CD14-positive monocyte (primary cell): Measurements from ENCODE around the gene HDAC10. TPM values are rescaled to one million over a fixed set of nuclear protein-coding genes. Genes with fewer than 3 reads are reported as not detected.

Experiments
- DNase-seq, 3 donors: peaks; one replicate each; pipeline ENCODE4 v3.0.0-alpha.2; 2011 to 2022
- H2AFZ ChIP-seq: 2 replicates; pipeline ENCODE4 v1.6.0; 2012; ENCODE audit warnings: mild to moderate bottlenecking, low read depth, low read length, inconsistent platforms; ENCODE audit not compliant: insufficient read depth, poor library complexity, severe bottlenecking
- H3K27ac ChIP-seq, 2 donors: 1 replicate in 1 of 2; 2 replicates in 1 of 2; pipeline ENCODE4 v1.5.1; 2012 to 2013; ENCODE audit warnings: low read length in 2 of 2, control low read depth in 1 of 2, inconsistent platforms in 1 of 2, low read depth in 1 of 2, mild to moderate bottlenecking in 1 of 2
- H3K27me3 ChIP-seq, 2 donors: one replicate each; pipeline versions ENCODE4 v1.6.0 to v1.6.1; 2011 to 2013; ENCODE audit warnings: low read length in 2 of 2; ENCODE audit not compliant: control insufficient read depth in 2 of 2, insufficient read depth in 2 of 2
- H3K36me3 ChIP-seq, 2 donors: replicated peaks in 1 of 2; 1 replicate in 1 of 2; 2 replicates in 1 of 2; pipeline versions ENCODE4 v1.5.1 to v1.6.1; 2012 to 2013; ENCODE audit warnings: low read length in 2 of 2, control low read depth in 1 of 2, inconsistent platforms in 1 of 2, mild to moderate bottlenecking in 1 of 2; ENCODE audit not compliant: insufficient read depth in 2 of 2, control insufficient read depth in 1 of 2
- H3K4me1 ChIP-seq, 2 donors: 1 replicate in 1 of 2; 2 replicates in 1 of 2; pipeline versions ENCODE4 v1.5.1 to v1.6.1; 2012 to 2013; ENCODE audit warnings: low read length in 2 of 2, control low read depth in 1 of 2, inconsistent platforms in 1 of 2, mild to moderate bottlenecking in 1 of 2, moderate library complexity in 1 of 2; ENCODE audit not compliant: insufficient read depth in 2 of 2, control insufficient read depth in 1 of 2
- H3K4me2 ChIP-seq: replicated peaks from 2 replicates; pipeline ENCODE3; 2012; ENCODE audit warnings: low read length, moderate library complexity, mild to moderate bottlenecking; ENCODE audit not compliant: poor library complexity, severe bottlenecking; ENCODE audit errors: extremely low read depth
- H3K4me3 ChIP-seq, 3 experiments: fragments of 200-600 bp in 1 of 3; sonication (generic) in 1 of 3; replicated peaks in 1 of 3; 1 replicate in 2 of 3; 2 replicates in 1 of 3; pipeline ENCODE4 v1.5.1; 2011 to 2013; ENCODE audit warnings: low read length in 3 of 3, mild to moderate bottlenecking in 3 of 3, control low read depth in 2 of 3, low read depth in 2 of 3, inconsistent platforms in 1 of 3, moderate library complexity in 1 of 3
- H3K79me2 ChIP-seq: 2 replicates; pipeline ENCODE4 v1.6.0; 2012; ENCODE audit warnings: mild to moderate bottlenecking, control low read depth, inconsistent platforms, low read length, moderate library complexity; ENCODE audit not compliant: insufficient read depth
- H3K9ac ChIP-seq: 2 replicates; pipeline ENCODE4 v1.6.0; 2017; ENCODE audit warnings: low read length, mild to moderate bottlenecking; ENCODE audit not compliant: insufficient read depth, poor library complexity, severe bottlenecking
- H3K9me3 ChIP-seq, 2 donors: replicated peaks in 1 of 2; 1 replicate in 1 of 2; 2 replicates in 1 of 2; pipeline versions ENCODE4 v1.5.1 to v1.6.1; 2012 to 2013; ENCODE audit warnings: low read length in 2 of 2, control low read depth in 1 of 2; ENCODE audit not compliant: control insufficient read depth in 1 of 2, insufficient read depth in 1 of 2
- H4K20me1 ChIP-seq: 2 replicates; pipeline ENCODE4 v1.6.0; 2012; ENCODE audit warnings: mild to moderate bottlenecking, low read length, control low read depth, moderate library complexity; ENCODE audit not compliant: insufficient read depth
- H3K27ac Mint-ChIP-seq, 7 donors: one replicate each; pipeline ENCODE4 v1.8.0; 2020; ENCODE audit warnings: mild to moderate bottlenecking in 7 of 7, mixed read lengths in 7 of 7, moderate library complexity in 6 of 7, inconsistent platforms in 2 of 7
- H3K27me3 Mint-ChIP-seq, 3 donors: one replicate each; pipeline ENCODE4 v1.8.0; 2021 to 2022; ENCODE audit warnings: low read depth in 3 of 3, mild to moderate bottlenecking in 3 of 3, mixed read lengths in 3 of 3, moderate library complexity in 3 of 3, inconsistent platforms in 1 of 3
- H3K36me3 Mint-ChIP-seq, 2 donors: one replicate each; pipeline ENCODE4 v1.8.0; 2020; ENCODE audit warnings: mixed read lengths in 2 of 2, inconsistent platforms in 1 of 2, mild to moderate bottlenecking in 1 of 2
- H3K4me1 Mint-ChIP-seq: one replicate; pipeline ENCODE4 v1.8.0; 2020; ENCODE audit warnings: mild to moderate bottlenecking, mixed read lengths
- H3K4me3 Mint-ChIP-seq, 2 donors: one replicate each; pipeline ENCODE4 v1.8.0; 2020; ENCODE audit warnings: mild to moderate bottlenecking in 2 of 2, mixed read lengths in 2 of 2, moderate library complexity in 1 of 2
- H3K9me3 Mint-ChIP-seq, 7 donors: one replicate each; pipeline ENCODE4 v1.8.0; 2020 to 2022; ENCODE audit warnings: mixed read lengths in 7 of 7, mild to moderate bottlenecking in 6 of 7, moderate library complexity in 6 of 7, inconsistent platforms in 2 of 7
- WGBS: methylation state at CpG from one replicate; pipeline ENCODE4 v1.1.5; 2013; ENCODE audit warnings: missing lambda C conversion rate; ENCODE audit not compliant: insufficient coverage; 5-methylcytosine and 5-hydroxymethylcytosine counted together
- intact Hi-C, 2 donors: fragments of 100-400 bp; cut with micrococcal nuclease; formaldehyde crosslinking; loops; one replicate each; pipeline versions ENCODE4 v1.15.0 to v1.15.1; 2023
- polyA plus RNA-seq, 3 donors: library from polyadenylated mRNA; depleted of rRNA in 1 of 3; unstranded in 2 of 3; stranded (reverse) in 1 of 3; fragments of 300-500 nt in 2 of 3; fragments of >200 nt in 1 of 3; fragmentation: Illumina TruSeq in 2 of 3; gene quantifications; 1 replicate in 2 of 3; 2 replicates in 1 of 3; pipeline ENCODE4 v1.2.3, GENCODE V29; 2012 to 2021
- TF ChIP-seq, protein P1 (sequence below): fragments of 200-600 bp; IDR thresholded peaks from one replicate; pipeline ENCODE4 v1.8.0; 2022; ENCODE audit warnings: antibody characterized with exemption, mild to moderate bottlenecking

Gene HDAC10
- polyA plus RNA-seq, 3 donors, result 9.2 to 148 (median 13.7) TPM

DNA sequence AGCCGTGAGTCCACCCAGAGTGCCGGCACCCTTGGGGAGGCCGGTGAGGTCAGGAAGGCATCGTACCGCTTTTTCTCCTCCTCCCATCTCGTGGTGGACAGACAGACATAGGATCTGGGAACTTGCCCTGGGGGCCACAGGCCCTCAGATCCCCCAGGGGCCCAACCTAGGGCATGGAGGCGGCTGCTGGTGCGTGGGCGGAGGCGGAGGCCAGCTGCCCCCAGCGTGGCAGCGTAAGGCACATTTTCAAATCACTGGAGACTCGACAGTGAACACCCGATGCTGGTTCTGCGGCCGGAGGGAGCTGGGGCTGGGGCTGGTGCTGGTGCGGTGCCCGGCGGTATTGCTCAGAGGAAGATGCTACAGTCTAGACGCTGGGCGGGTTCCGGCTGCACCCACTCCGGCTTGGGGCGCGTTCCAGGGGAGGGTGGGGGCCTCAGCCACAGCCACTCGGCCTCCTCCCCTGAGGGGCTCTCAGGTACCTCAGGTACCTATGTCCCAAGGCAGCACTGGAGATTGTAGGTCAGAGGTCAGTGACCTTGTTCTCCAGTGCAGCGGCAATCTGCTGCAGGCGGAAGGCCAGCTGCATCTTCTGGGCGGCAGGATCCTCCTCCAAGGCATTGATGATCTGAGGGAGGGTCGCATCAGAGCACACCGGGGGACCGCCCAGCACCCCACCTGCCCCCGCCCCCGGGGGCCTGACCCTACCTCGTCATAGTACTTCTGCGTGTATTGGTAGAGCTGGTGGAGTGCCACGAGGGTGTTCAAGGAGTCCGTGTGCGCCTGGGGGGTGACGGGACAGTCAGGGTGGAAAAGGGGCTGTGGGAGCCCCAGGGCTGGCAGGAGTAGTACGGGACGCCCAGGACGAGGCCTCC lies 24.4 kb upstream of the HDAC10 start:
- H3K4me1 Mint-ChIP-seq, result peaks cover 20% of the 10 kb centered on the region
- no peak overlapping the region for H3K4me3 Mint-ChIP-seq
- Histone ChIP-seq H4K20me1 (peaks cover 94% of the 10 kb centered on the region), H3K4me3 (no peak overlapping the region), H2AFZ (no peak overlapping the region), H3K4me2 (no peak overlapping the region), H3K27ac (no peak overlapping the region), H3K79me2 (no peaks in the 10 kb centered on the region), H3K9me3 (no peaks in the 10 kb centered on the region), H3K27me3 (peaks cover 9 to 19% of the 10 kb centered on the region in 2 donors), H3K9ac (no peak overlapping the region), H3K4me1 (peaks cover 17 to 25% of the 10 kb centered on the region in 2 donors), H3K36me3 (peaks cover 58 to 61% of the 10 kb centered on the region in 2 donors)
- 92% methylated on average over 35 of the region's 43 CpGs for WGBS
- peaks cover 13 to 30% (median 23%) of the 10 kb centered on the region in 3 donors for H3K27me3 Mint-ChIP-seq
- no peak overlapping the region for H3K27ac Mint-ChIP-seq
- DNase-seq, result no peak
- peaks cover 45 to 69% of the 10 kb centered on the region in 2 donors for H3K36me3 Mint-ChIP-seq
- intact Hi-C loops, result loop anchor here (1.0 to 5.0 kb wide), 4 partner anchors 51 to 67 kb away; partner anchors contain the start of genes DENND6B (in 2 of the 2) and PPP6R2 (in 1 of the 2)
- H3K9me3 Mint-ChIP-seq, result peaks cover 0 to 3% (median 0%) of the 10 kb centered on the region in 7 donors
- TF ChIP-seq, protein P1, sequence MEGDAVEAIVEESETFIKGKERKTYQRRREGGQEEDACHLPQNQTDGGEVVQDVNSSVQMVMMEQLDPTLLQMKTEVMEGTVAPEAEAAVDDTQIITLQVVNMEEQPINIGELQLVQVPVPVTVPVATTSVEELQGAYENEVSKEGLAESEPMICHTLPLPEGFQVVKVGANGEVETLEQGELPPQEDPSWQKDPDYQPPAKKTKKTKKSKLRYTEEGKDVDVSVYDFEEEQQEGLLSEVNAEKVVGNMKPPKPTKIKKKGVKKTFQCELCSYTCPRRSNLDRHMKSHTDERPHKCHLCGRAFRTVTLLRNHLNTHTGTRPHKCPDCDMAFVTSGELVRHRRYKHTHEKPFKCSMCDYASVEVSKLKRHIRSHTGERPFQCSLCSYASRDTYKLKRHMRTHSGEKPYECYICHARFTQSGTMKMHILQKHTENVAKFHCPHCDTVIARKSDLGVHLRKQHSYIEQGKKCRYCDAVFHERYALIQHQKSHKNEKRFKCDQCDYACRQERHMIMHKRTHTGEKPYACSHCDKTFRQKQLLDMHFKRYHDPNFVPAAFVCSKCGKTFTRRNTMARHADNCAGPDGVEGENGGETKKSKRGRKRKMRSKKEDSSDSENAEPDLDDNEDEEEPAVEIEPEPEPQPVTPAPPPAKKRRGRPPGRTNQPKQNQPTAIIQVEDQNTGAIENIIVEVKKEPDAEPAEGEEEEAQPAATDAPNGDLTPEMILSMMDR, result no peak

DNA sequence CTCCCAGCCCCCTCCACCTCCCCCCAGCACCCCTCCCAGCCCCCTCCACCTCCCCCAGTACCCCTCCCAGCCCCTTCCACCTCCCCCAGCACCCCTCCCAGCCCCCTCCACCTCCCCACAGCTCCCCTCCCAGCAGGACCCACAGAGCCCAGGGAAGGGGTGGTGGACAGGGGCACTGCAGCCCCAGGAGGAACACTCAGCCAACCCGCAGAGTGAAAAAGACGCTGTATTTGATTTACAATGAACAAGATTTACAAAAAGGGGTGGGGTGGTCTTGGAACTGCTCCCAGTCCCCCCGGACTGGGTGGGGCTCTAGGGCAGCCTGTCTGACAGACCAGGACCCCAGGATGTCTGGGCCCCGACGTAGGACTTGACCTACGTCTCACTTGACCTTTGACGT lies 23.7 kb upstream of the HDAC10 start:
- no peak for DNase-seq
- H3K36me3 ChIP-seq, result peaks cover 52 to 54% of the 10 kb centered on the region in 2 donors
- no peak overlapping the region for H3K4me3 Mint-ChIP-seq
- peaks cover 20% of the 10 kb centered on the region for H3K4me1 Mint-ChIP-seq
- no peak overlapping the region for H3K9ac ChIP-seq
- H3K27ac Mint-ChIP-seq, result peak overlapping the region in 1 of 7 donors; percentile 30
- H3K9me3 ChIP-seq, result peaks cover 0 to under 1% of the 10 kb centered on the region in 2 donors
- H3K36me3 Mint-ChIP-seq, result peaks cover 41 to 63% of the 10 kb centered on the region in 2 donors
- H3K4me1 ChIP-seq, result peaks cover 20 to 32% of the 10 kb centered on the region in 2 donors
- peaks cover 9 to 22% of the 10 kb centered on the region in 2 donors for H3K27me3 ChIP-seq
- intact Hi-C loops, result loop anchor here in 1 of 2 donors (5.0 kb wide), 2 partner anchors 53 to 68 kb away; partner anchors contain the start of genes DENND6B and PPP6R2
- no peaks in the 10 kb centered on the region for H3K79me2 ChIP-seq
- no peak overlapping the region for H2AFZ ChIP-seq
- H3K27me3 Mint-ChIP-seq, result peaks cover 13 to 34% (median 24%) of the 10 kb centered on the region in 3 donors
- 87% methylated on average over 5 of the region's 7 CpGs for WGBS
- peaks cover 89% of the 10 kb centered on the region for H4K20me1 ChIP-seq
- no peak overlapping the region for H3K4me2 ChIP-seq
- no peak overlapping the region for H3K4me3 ChIP-seq
- H3K27ac ChIP-seq, result no peak overlapping the region
- TF ChIP-seq, protein P1, result no peak
- H3K9me3 Mint-ChIP-seq, result peaks cover 0 to 3% (median 0%) of the 10 kb centered on the region in 7 donors
